Measurements from ENCODE around the gene IGFLR1. TPM values are rescaled to one million over a fixed set of nuclear protein-coding genes. Genes with fewer than 3 reads are reported as not detected.

The IGFLR1 gene
- total RNA-seq, 1 donor from 2014 or later, result 4.9 TPM

DNA sequence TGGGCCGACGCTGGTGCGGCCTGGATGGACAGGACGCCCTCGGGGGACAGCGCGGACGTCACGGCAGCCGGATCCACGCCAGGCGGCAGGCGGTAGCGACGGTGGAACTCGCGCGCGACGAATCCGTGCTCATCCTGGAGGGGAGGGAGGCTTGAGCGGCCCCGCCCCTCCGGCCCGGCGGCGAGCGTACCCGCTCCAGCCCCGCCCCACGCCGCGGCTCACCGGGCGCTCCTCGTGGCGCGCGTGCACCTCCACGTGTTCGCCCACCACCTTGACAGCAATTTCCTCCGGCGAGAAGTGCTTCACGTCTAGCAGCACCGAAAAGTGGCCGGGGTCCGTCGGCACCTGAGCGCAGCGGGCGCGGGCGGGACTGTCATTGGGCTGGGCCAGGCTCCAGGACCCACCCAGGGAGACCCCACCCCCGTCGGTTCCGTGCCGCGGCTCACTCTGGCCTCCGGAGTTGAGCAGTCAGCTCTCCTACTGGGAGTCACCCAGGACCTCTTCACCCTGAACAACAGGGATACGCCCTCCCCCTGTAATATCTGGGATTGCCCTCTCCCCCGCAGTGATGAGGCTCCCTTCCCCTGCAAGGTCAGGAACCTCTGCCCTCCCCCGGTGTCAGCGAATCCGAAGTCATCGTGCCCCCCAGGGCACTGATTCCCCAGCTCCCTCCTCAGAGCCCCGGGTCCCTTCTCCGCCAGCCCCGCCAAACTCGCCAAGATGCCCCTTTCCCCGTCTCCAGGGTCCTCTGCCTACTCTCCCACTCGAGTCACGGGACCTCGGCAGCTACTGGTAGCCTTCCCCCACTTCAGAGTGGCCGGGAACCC, 13.5 kb upstream of the IGFLR1 start:
- TF ChIP-seq, protein P1, sequence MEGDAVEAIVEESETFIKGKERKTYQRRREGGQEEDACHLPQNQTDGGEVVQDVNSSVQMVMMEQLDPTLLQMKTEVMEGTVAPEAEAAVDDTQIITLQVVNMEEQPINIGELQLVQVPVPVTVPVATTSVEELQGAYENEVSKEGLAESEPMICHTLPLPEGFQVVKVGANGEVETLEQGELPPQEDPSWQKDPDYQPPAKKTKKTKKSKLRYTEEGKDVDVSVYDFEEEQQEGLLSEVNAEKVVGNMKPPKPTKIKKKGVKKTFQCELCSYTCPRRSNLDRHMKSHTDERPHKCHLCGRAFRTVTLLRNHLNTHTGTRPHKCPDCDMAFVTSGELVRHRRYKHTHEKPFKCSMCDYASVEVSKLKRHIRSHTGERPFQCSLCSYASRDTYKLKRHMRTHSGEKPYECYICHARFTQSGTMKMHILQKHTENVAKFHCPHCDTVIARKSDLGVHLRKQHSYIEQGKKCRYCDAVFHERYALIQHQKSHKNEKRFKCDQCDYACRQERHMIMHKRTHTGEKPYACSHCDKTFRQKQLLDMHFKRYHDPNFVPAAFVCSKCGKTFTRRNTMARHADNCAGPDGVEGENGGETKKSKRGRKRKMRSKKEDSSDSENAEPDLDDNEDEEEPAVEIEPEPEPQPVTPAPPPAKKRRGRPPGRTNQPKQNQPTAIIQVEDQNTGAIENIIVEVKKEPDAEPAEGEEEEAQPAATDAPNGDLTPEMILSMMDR (IDR thresholded peaks at IDR 0.05; ENCODE audit: borderline replicate concordance), result no peak
- Histone ChIP-seq H3K9me3 (replicated peaks) (no peaks in the 10 kb centered on the region), H3K36me3 (peaks cover 19% of the 10 kb centered on the region), H3K4me3 (peak overlapping the region; percentile 100), H3K27me3 (ENCODE audit: low read depth) (no peaks in the 10 kb centered on the region), H3K27ac (replicated peaks) (peak overlapping the region; percentile 99), H3K4me1 (peaks cover 56% of the 10 kb centered on the region)
- intact Hi-C loops (cut with micrococcal nuclease), result no loop called here
- peak; percentile 90 for DNase-seq

DNA sequence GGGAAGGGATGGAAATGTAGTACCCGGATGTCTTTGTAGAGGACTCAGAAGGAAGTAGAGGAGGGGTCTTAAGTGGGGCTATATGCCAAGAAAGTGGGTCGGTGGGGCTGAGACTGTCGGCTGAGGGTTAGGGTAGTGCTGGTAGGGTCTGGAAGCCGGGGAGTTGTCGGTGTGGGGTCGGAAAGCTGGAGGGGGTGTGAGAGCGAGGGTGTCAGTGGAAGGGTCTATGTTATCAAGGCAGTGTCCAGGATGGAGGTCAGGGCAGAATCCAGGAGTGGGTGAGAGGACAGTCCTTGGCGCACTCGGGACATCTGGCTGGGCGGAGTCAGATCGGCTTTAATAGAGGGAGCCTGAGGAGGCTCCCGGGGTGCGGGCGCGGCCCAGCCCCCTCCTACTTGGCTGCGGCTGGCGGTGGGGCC, 12.9 kb upstream of the IGFLR1 start:
- Histone ChIP-seq H3K9me3 (replicated peaks) (no peaks in the 10 kb centered on the region), H3K4me1 (peaks cover 59% of the 10 kb centered on the region), H3K27me3 (ENCODE audit: low read depth) (no peaks in the 10 kb centered on the region), H3K27ac (replicated peaks) (peak overlapping the region; percentile 99), H3K4me3 (peak overlapping the region; percentile 100), H3K36me3 (peaks cover 19% of the 10 kb centered on the region)
- TF ChIP-seq, protein P1 (IDR thresholded peaks at IDR 0.05; ENCODE audit: borderline replicate concordance), result no peak
- no peak for DNase-seq
- intact Hi-C loops (cut with micrococcal nuclease), result no loop called here

DNA sequence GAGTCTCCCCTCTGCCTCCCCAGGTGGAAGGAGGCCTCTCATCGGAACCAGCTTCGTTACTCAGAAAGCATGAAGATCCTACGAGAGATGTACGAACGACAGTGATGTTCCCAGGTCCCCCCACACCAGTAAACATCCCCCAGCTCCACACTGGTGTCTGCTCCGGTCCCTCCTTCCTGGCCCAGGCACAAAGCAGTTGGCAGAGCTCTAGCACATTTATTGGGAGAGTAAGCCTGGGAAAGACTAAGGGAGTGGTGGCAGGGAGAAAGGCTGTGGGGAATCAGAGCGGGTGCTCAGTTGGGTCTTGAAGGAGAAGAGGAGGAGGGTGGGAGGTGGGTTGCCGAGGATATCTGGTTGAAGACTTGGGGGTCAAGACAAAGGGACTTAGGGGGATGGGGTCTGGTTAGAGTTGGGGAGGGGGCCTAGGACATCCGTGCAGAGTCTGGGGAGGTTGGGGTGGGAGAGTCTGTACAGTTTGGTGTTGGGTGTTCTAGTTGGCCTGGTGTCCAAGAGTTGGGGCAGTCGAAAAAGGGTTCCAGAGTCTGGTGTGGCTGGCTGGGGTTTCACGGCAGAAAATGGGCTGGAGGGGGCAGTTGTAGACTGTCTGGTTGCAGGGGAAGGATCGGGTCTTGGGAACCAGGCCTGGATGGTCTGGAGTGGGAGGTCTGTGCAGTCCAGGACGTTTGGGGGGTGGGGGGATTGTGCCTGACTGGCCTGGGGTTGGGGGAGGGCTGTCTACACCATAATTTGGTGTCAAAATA, 12.3 kb upstream of the IGFLR1 start:
- Histone ChIP-seq H3K4me1 (peaks cover 65% of the 10 kb centered on the region), H3K27ac (replicated peaks) (peak overlapping the region; percentile 99), H3K27me3 (ENCODE audit: low read depth) (no peaks in the 10 kb centered on the region), H3K4me3 (peak overlapping the region; percentile 100), H3K9me3 (replicated peaks) (no peaks in the 10 kb centered on the region), H3K36me3 (peaks cover 19% of the 10 kb centered on the region)
- TF ChIP-seq, protein P1 (IDR thresholded peaks at IDR 0.05; ENCODE audit: borderline replicate concordance), result no peak
- intact Hi-C loops (cut with micrococcal nuclease), result no loop called here
- DNase-seq, result no peak

DNA sequence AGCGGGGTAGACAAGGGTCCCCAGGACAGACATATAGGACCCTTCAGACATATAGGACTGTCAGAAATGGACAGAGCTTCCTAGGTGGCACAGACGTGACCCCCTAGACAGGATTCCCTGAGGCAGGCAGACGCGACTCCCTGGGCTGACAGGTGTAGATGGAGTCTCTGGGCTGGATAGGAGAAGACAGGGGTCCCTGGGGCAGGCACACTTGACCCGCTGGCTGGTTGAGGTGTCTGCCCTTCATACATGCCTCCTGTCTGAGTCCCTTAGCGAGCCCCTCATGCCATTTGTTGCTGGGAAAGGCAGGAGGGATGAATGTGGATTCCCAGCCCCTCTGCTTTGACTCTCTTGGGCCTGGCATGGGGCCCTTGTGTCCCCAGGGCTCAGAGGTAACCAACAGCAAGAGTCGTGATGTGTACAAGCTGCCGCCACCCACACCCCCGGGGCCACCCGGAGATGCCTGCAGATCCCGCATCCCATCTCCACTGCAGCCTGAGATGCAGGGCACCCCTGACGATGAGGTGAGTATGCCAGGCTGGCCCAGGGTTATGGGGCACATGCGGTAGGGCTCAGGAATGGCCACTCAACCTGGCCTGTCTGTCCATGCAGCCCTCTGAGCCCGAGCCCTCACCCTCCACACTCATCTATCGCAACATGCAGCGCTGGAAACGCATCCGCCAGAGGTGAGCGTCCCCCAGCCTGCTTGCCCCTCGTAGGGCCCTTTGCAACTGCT, 11.6 kb upstream of the IGFLR1 start:
- H3K4me3 ChIP-seq, result no peak overlapping the region
- peaks cover 19% of the 10 kb centered on the region for H3K36me3 ChIP-seq
- TF ChIP-seq, protein P1 (IDR thresholded peaks at IDR 0.05; ENCODE audit: borderline replicate concordance), result no peak
- H3K9me3 ChIP-seq (replicated peaks), result no peaks in the 10 kb centered on the region
- peak overlapping the region; percentile 99 for H3K27ac ChIP-seq (replicated peaks)
- H3K4me1 ChIP-seq, result peaks cover 65% of the 10 kb centered on the region
- no peaks in the 10 kb centered on the region for H3K27me3 ChIP-seq (ENCODE audit: low read depth)
- DNase-seq, result no peak
- intact Hi-C loops (cut with micrococcal nuclease), result no loop called here

DNA sequence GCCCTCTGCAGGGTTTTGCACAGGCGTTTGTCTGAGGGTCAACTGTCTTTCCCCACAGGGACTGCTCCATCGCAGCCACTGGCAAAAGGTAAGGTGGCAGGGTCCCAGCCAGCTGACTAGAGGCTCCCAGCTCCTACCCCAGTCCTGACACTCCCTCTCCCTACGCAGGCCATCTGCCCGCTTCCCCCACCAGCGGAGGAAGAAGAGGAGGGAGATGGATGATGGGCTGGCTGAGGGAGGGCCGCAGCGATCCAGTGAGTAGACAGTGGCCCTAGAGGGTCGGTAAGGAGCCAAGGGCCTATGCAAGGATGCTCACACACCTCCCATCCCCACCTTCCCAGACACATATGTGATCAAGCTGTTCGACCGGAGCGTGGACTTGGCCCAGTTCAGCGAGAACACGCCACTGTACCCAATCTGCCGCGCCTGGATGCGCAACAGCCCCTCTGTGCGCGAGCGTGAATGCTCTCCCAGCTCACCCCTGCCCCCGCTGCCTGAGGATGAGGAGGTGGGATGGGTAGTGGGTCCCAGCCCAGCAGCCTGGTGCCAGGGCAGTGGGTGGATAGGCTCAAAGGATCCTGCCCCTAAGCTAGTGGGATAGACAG, 10.6 kb upstream of the IGFLR1 start:
- no peaks in the 10 kb centered on the region for H3K27me3 ChIP-seq (ENCODE audit: low read depth)
- H3K9me3 ChIP-seq (replicated peaks), result no peaks in the 10 kb centered on the region
- DNase-seq, result no peak
- peaks cover 63% of the 10 kb centered on the region for H3K4me1 ChIP-seq
- no peak overlapping the region for H3K4me3 ChIP-seq
- no peak overlapping the region for H3K27ac ChIP-seq (replicated peaks)
- TF ChIP-seq, protein P1 (IDR thresholded peaks at IDR 0.05; ENCODE audit: borderline replicate concordance), result no peak
- peaks cover 19% of the 10 kb centered on the region for H3K36me3 ChIP-seq
- intact Hi-C loops (cut with micrococcal nuclease), result no loop called here

Data from left ventricle myocardium inferior (tissue), 1 donor.